Fibroblast of lung (primary cell): ENCODE data around the gene DES.

Source experiments
- CTCF ChIP-seq, 2 donors: IDR thresholded peaks in 1 of 2; conservative IDR thresholded peaks in 1 of 2; 1 replicate in 1 of 2; 2 replicates in 1 of 2; pipeline ENCODE4 v1.5.1; 2011 to 2012; ENCODE audit warnings: low read length in 2 of 2, control low read depth in 1 of 2, inconsistent platforms in 1 of 2, low read depth in 1 of 2, mild to moderate bottlenecking in 1 of 2
- EZH2 ChIP-seq: IDR thresholded peaks from 2 replicates; pipeline ENCODE4 v1.5.1; 2012; ENCODE audit warnings: low read length, control low read depth, mild to moderate bottlenecking; ENCODE audit errors: missing control alignments

- TF ChIP-seq CTCF (conservative IDR thresholded peaks at IDR 0.05 in 1 of 2, IDR thresholded peaks at IDR 0.05 in 1 of 2; ENCODE audit: low read depth in 1 of 2, low read length in 2 of 2) (no peak), EZH2 (no peak)
These were observed 46.3 kb downstream of the DES start for GRCh38 chr2:219464286-219465032.
